PC-3 (cell line): ENCODE results near the gene FBXW7.

Source experiments
- CTCF ChIP-seq: fragments of 300-600 bp; sonication (generic); conservative IDR thresholded peaks from 2 replicates; pipeline ENCODE4 v1.5.1; 2017; ENCODE audit warnings: antibody characterized with exemption, low read depth, mild to moderate bottlenecking, low read length
- EZH2 ChIP-seq: fragments of 300-600 bp; sonication (generic); IDR thresholded peaks from one replicate; pipeline ENCODE4 v1.6.1; 2017; ENCODE audit warnings: antibody characterized with exemption, mild to moderate bottlenecking, low read length; ENCODE audit not compliant: unreplicated experiment

- TF ChIP-seq CTCF (no peak), EZH2 (no peak)
Measured at GRCh38 chr4:152389359-152389758, 146.5 kb downstream of the FBXW7 start.
